ENCODE data around the gene FBXL17.

Gene FBXL17

GRCh38 chr5:108148715-108149139 lies 233.2 kb downstream of the FBXL17 start:
- Mint-ChIP-seq H3K36me3 (ENCODE audit: low read depth) (no peaks in the 10 kb centered on the region), H3K4me3 (no peak overlapping the region), H3K9me3 (no peaks in the 10 kb centered on the region), H3K27me3 (ENCODE audit: low read depth) (no peaks in the 10 kb centered on the region), H3K27ac (no peak overlapping the region), H3K4me1 (ENCODE audit: low read depth) (peaks cover 10% of the 10 kb centered on the region)

- no peaks in the 10 kb centered on the region for H3K36me3 Mint-ChIP-seq (ENCODE audit: low read depth)
- H3K27me3 Mint-ChIP-seq (ENCODE audit: low read depth) = no peaks in the 10 kb centered on the region
- no peaks in the 10 kb centered on the region for H3K9me3 Mint-ChIP-seq
- H3K27ac Mint-ChIP-seq = no peak overlapping the region
- no peak overlapping the region for H3K4me3 Mint-ChIP-seq
- H3K4me1 Mint-ChIP-seq (ENCODE audit: low read depth) = peaks cover 10% of the 10 kb centered on the region
These were observed 235.7 kb downstream of the FBXL17 start for GRCh38 chr5:108146222-108146621.

DNA sequence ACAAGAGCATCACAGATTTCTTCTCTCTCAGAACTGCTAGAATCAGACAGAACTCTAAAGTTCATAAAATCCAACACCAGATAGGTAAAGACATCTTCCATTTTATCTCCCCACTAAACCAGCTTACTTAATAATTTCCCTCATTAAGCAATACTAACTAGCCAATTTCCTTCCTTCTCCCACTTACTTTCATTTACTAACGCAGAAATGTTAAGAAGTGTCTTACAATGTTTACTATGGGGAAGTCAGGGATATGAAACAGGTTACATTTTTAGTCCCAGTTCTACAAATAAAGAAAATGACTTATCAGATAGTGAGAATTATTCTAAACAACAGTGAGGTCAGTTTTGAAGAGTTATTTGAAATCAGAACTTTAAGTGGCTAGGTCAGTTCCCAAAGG lies 236.5 kb downstream of the FBXL17 start:
- H3K27me3 Mint-ChIP-seq (ENCODE audit: low read depth) = no peaks in the 10 kb centered on the region
- H3K4me3 Mint-ChIP-seq = no peak overlapping the region
- no peaks in the 10 kb centered on the region for H3K36me3 Mint-ChIP-seq (ENCODE audit: low read depth)
- H3K4me1 Mint-ChIP-seq (ENCODE audit: low read depth) = peaks cover 10% of the 10 kb centered on the region
- H3K9me3 Mint-ChIP-seq = no peaks in the 10 kb centered on the region
- no peak overlapping the region for H3K27ac Mint-ChIP-seq

DNA sequence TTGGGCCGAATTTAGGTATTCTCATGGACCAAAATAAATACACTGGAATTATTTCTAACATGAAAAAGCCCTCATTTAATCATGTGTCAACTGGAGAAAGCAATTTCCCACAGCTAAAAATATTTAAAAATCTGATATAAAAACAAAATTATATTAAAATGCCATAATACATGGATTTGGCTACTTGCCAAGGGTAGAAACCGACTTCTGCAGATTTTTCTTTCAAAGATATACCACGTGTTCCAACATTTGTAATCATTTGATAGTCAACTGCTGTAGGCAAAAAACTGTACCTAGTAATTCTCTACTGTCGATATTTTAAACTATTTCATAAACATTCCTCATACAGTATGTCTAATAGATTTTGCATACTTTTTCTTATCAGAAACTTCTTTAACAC lies 237.6 kb downstream of the FBXL17 start:
- H3K27me3 Mint-ChIP-seq (ENCODE audit: low read depth) = no peaks in the 10 kb centered on the region
- peaks cover 10% of the 10 kb centered on the region for H3K4me1 Mint-ChIP-seq (ENCODE audit: low read depth)
- H3K9me3 Mint-ChIP-seq = no peaks in the 10 kb centered on the region
- no peak overlapping the region for H3K4me3 Mint-ChIP-seq
- no peak overlapping the region for H3K27ac Mint-ChIP-seq
- no peaks in the 10 kb centered on the region for H3K36me3 Mint-ChIP-seq (ENCODE audit: low read depth)

DNA sequence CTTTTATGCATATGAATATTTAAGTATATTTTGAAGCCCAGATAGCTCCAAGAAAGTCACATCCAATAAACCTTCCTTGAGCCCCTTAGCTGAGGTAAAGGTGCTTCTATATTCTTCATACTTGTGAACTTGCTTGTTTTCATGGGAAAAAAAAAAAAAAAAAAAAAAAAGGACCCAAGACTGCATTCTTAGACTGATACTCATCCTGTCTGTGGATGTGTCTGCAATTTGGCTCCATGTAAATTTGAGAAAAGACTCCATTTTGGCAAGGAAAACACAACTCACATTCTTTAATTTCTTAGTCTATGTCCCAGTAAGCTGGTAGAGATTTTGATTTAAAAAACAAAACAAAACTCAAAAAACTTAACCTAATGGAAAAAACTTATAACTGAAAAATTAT lies 238.3 kb downstream of the FBXL17 start:
- Mint-ChIP-seq H3K27ac (no peak overlapping the region), H3K9me3 (no peaks in the 10 kb centered on the region), H3K4me1 (ENCODE audit: low read depth) (peaks cover 10% of the 10 kb centered on the region), H3K4me3 (no peak overlapping the region), H3K36me3 (ENCODE audit: low read depth) (no peaks in the 10 kb centered on the region), H3K27me3 (ENCODE audit: low read depth) (no peaks in the 10 kb centered on the region)

DNA sequence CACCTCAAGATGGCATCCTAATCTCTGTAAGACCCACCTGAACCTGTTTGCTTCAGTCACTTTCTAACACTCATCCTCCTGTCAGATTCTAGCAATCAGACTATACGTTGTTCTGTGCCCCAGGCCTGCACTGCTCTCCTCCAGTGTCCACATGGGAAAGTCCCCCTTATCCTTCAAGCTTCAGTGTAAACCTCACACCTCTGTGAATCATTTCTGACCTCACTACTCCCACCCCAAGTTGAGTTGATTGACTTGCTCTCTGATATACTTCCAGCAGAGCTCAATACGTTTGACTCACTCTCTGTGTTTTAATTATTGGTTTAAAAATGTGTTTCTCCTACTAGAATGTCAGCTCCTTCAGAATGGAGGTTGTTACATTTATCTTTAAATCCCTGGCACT lies 240.2 kb downstream of the FBXL17 start:
- Mint-ChIP-seq H3K27ac (no peak overlapping the region), H3K36me3 (ENCODE audit: low read depth) (no peaks in the 10 kb centered on the region), H3K9me3 (no peaks in the 10 kb centered on the region), H3K4me3 (no peak overlapping the region), H3K27me3 (ENCODE audit: low read depth) (no peaks in the 10 kb centered on the region), H3K4me1 (ENCODE audit: low read depth) (peaks cover 10% of the 10 kb centered on the region)

- no peaks in the 10 kb centered on the region for H3K9me3 Mint-ChIP-seq
These were observed 245.4 kb downstream of the FBXL17 start for GRCh38 chr5:108136493-108136892.

GRCh38 chr5:108129129-108129528 lies 252.8 kb downstream of the FBXL17 start:
- no peaks in the 10 kb centered on the region for H3K27me3 Mint-ChIP-seq (ENCODE audit: low read depth)
- no peaks in the 10 kb centered on the region for H3K4me1 Mint-ChIP-seq (ENCODE audit: low read depth)
- H3K9me3 Mint-ChIP-seq = no peaks in the 10 kb centered on the region
- H3K4me3 Mint-ChIP-seq = no peak overlapping the region
- H3K27ac Mint-ChIP-seq = no peak overlapping the region
- no peaks in the 10 kb centered on the region for H3K36me3 Mint-ChIP-seq (ENCODE audit: low read depth)

More at GRCh38 chr5:108136493-108136892, 245.4 kb downstream of the FBXL17 start:
- Mint-ChIP-seq H3K4me3 (no peak overlapping the region), H3K36me3 (ENCODE audit: low read depth) (no peaks in the 10 kb centered on the region), H3K4me1 (ENCODE audit: low read depth) (no peaks in the 10 kb centered on the region), H3K27me3 (ENCODE audit: low read depth) (no peaks in the 10 kb centered on the region), H3K27ac (no peak overlapping the region)

GRCh38 chr5:108125771-108126511 lies 256.0 kb downstream of the FBXL17 start:
- no peak overlapping the region for H3K4me3 Mint-ChIP-seq
- H3K9me3 Mint-ChIP-seq = no peaks in the 10 kb centered on the region
- H3K27ac Mint-ChIP-seq = no peak overlapping the region
- H3K36me3 Mint-ChIP-seq (ENCODE audit: low read depth) = no peaks in the 10 kb centered on the region
- H3K27me3 Mint-ChIP-seq (ENCODE audit: low read depth) = no peaks in the 10 kb centered on the region
- no peaks in the 10 kb centered on the region for H3K4me1 Mint-ChIP-seq (ENCODE audit: low read depth)

DNA sequence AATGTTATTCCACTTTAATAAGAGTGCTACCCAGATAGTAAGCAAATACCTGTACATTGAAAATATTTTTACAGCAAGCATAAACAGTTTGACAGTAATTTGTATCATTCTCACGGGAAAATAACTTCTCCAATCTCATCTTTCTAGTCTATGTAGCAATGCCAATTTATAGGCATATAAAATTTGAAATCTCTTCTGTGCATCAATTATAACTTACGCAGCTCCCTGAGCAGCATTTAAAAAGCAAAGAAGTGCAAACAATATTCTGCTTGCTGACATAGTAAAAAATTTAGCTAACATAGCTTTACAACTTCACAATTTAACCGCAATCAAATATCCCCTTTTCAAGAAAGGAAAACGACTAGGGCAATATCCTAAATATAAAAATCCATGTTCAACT lies 257.3 kb downstream of the FBXL17 start:
- H3K27me3 Mint-ChIP-seq (ENCODE audit: low read depth) = no peaks in the 10 kb centered on the region
- no peak overlapping the region for H3K4me3 Mint-ChIP-seq
- H3K36me3 Mint-ChIP-seq (ENCODE audit: low read depth) = no peaks in the 10 kb centered on the region
- no peaks in the 10 kb centered on the region for H3K4me1 Mint-ChIP-seq (ENCODE audit: low read depth)
- H3K27ac Mint-ChIP-seq = no peak overlapping the region
- no peaks in the 10 kb centered on the region for H3K9me3 Mint-ChIP-seq

DNA sequence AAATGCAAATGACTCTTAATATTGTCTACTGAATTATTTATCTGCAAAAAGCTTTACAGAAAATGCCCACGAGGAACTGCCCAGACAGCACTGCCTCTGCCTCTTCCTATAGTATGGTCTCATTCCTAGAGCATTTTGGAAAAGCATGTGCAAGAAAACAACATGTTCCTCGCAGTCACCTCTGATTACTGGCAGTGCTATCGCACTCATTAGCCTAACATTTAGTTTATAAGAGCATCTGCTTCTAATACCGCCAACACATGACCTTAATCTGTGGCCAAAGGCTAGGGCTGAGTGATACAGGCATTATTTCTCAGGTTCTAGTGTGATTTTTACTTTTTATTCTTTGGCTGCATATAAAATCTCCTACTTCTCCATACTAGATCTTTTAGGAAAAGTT lies 259.2 kb downstream of the FBXL17 start:
- Mint-ChIP-seq H3K4me3 (no peak overlapping the region), H3K27me3 (ENCODE audit: low read depth) (no peaks in the 10 kb centered on the region), H3K36me3 (ENCODE audit: low read depth) (no peaks in the 10 kb centered on the region), H3K27ac (no peak overlapping the region), H3K4me1 (ENCODE audit: low read depth) (no peaks in the 10 kb centered on the region), H3K9me3 (no peaks in the 10 kb centered on the region)

- Mint-ChIP-seq H3K4me1 (ENCODE audit: low read depth) (no peaks in the 10 kb centered on the region), H3K27me3 (ENCODE audit: low read depth) (no peaks in the 10 kb centered on the region), H3K4me3 (no peak overlapping the region), H3K36me3 (ENCODE audit: low read depth) (no peaks in the 10 kb centered on the region), H3K9me3 (no peaks in the 10 kb centered on the region), H3K27ac (no peak overlapping the region)
These were observed 262.9 kb downstream of the FBXL17 start for GRCh38 chr5:108118813-108119514.

- no peaks in the 10 kb centered on the region for H3K36me3 Mint-ChIP-seq (ENCODE audit: low read depth)
- H3K9me3 Mint-ChIP-seq = peaks cover 4% of the 10 kb centered on the region
- no peak overlapping the region for H3K27ac Mint-ChIP-seq
- H3K4me3 Mint-ChIP-seq = no peak overlapping the region
- no peaks in the 10 kb centered on the region for H3K4me1 Mint-ChIP-seq (ENCODE audit: low read depth)
- H3K27me3 Mint-ChIP-seq (ENCODE audit: low read depth) = no peaks in the 10 kb centered on the region
These were observed 266.2 kb downstream of the FBXL17 start for GRCh38 chr5:108115673-108116072.

DNA sequence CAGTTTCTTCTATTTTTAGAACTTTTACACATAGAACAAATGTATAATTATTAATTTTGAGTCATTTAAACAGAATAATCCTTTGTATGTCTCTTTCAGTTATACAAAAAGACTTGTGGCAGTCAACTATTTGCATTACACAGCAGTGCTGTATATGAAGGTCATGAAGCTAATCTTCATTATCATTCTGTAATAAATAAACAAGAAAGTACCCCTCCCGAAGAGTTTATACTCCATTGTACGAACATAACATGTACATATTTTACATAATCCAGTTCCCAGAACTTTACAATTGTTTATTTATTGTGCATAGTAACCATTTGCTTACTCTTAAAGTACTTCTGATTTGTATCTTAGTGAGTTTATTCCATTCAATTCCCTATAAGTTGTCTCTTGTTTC lies 267.9 kb downstream of the FBXL17 start:
- H3K4me3 Mint-ChIP-seq = no peak overlapping the region
- H3K27me3 Mint-ChIP-seq (ENCODE audit: low read depth) = no peaks in the 10 kb centered on the region
- H3K4me1 Mint-ChIP-seq (ENCODE audit: low read depth) = no peaks in the 10 kb centered on the region
- no peaks in the 10 kb centered on the region for H3K36me3 Mint-ChIP-seq (ENCODE audit: low read depth)
- no peak overlapping the region for H3K27ac Mint-ChIP-seq
- H3K9me3 Mint-ChIP-seq = peaks cover 4% of the 10 kb centered on the region

DNA sequence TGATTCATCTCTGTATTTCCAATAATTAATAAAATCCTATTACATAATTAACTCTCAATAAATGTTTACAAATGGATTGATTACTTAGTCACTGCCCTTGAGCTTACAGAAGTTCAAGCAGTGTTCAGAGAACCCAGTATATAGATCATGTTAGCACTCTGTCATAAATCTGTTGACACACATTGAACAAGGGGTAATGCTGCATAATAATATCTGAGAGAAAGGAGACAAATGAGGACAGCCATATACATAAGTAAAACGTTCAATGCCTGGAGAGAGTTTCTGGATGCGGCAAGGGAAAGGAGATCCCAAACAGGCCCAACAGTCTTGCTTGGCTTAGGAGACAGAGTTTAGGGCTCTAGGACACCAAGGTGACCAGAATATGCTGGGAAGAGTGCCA lies 270.2 kb downstream of the FBXL17 start:
- Mint-ChIP-seq H3K9me3 (peaks cover 4% of the 10 kb centered on the region), H3K4me3 (no peak overlapping the region), H3K4me1 (ENCODE audit: low read depth) (no peaks in the 10 kb centered on the region), H3K36me3 (ENCODE audit: low read depth) (no peaks in the 10 kb centered on the region), H3K27ac (no peak overlapping the region), H3K27me3 (ENCODE audit: low read depth) (no peaks in the 10 kb centered on the region)

Measured in T-helper 1 cell treated with Interleukin-12 subunit alpha and Interleukin-12 subunit beta and Interleukin-4 antibody, amounts not matched to agents 30 μg/mL and 1 μg/mL, for 36 hours (primary cell).